Measurements from ENCODE around the gene STK32B. TPM values are rescaled to one million over a fixed set of nuclear protein-coding genes. Genes with fewer than 3 reads are reported as not detected.

STK32B gene
- total and polyA plus RNA-seq, 2 of the 8 experiments (the other 6 are each of a cell fraction or from before 2014, with no cell fraction given), result 2.3 to 2.5 TPM

DNA sequence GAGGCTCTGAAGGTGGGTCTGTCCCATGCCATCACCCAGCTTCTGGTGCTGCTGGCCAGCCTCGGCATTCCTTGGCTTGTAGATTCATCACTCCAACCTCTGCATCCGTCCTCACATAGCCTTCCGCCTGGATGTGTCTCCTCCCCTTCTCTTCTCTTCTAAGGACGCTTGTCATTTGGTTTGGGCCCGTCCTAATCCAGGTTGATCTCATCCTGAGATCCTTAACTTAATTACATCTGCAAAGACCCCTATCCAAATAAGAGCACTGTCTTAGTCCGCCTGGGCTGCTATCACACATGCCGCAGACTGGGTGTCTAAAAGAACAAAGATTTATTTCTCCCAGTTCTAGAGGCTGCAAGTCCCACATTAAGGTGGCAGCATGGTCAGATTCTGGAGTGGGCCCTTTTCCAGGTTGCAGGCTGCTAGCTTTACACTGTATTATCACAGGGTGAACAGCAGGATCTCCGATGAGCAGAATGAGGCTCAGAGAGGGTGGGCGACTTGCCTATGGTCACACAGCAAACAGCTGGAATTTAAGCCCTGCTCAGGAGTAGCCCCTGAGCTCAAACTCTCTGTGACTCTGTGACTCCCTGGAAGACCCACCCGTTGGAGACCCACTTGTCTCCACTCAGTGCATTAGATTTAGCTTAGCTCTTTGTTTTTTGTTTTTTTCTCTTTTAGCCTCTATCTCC, 113.1 kb downstream of the STK32B start:
- Histone ChIP-seq H2AK5ac (ENCODE audit: low read depth, low read length) (no peak overlapping the region), H3K4me2 (ENCODE audit: insufficient read depth in 1 of 2, low read depth in 2 of 2, low read length in 2 of 2) (no peak overlapping the region), H4K8ac (ENCODE audit: extremely low read depth, insufficient read depth, low read length) (no peak overlapping the region), H3K79me2 (ENCODE audit: control insufficient read depth in 1 of 2, insufficient read depth in 2 of 2, low read length in 2 of 2) (no peaks in the 10 kb centered on the region), H2BK5ac (ENCODE audit: low read depth, low read length) (no peak overlapping the region), H2BK120ac (replicated peaks; ENCODE audit: low read depth, low read length) (no peak overlapping the region), H4K20me1 (replicated peaks in 1 of 2; ENCODE audit: control insufficient read depth in 1 of 2, insufficient read depth in 2 of 2, low read length in 2 of 2) (no peaks in the 10 kb centered on the region), H2BK20ac (ENCODE audit: low read length) (no peak overlapping the region), H2BK12ac (ENCODE audit: low read depth, low read length) (no peak overlapping the region), H3K18ac (ENCODE audit: extremely low read depth, low read length) (no peak overlapping the region), H3K27ac (ENCODE audit: low read depth, low read length) (no peak overlapping the region), H3K23me2 (ENCODE audit: low read depth, low read length) (no peaks in the 10 kb centered on the region), H3K4me1 (replicated peaks in 1 of 4; ENCODE audit: control insufficient read depth in 3 of 4, insufficient read depth in 4 of 4, low read length in 3 of 4) (peaks cover 0 to 9% (median 6%) of the 10 kb centered on the region in 4 experiments), H3K14ac (ENCODE audit: insufficient read length) (no peak overlapping the region), H3K56ac (replicated peaks; ENCODE audit: insufficient read length, low read depth, low read length) (no peak overlapping the region), H3K9ac (replicated peaks in 1 of 4; ENCODE audit: extremely low read depth in 1 of 4, low read depth in 3 of 4, low read length in 3 of 4) (no peak overlapping the region), H3K23ac (ENCODE audit: insufficient read length) (no peak overlapping the region), H3K4me3 (ENCODE audit: extremely low read depth in 1 of 4, insufficient read depth in 2 of 4, low read depth in 3 of 4, low read length in 4 of 4) (no peak overlapping the region), H3K79me1 (ENCODE audit: low read depth, low read length) (no peaks in the 10 kb centered on the region), H4K5ac (ENCODE audit: insufficient read length, low read depth, low read length) (no peak overlapping the region), H3K9me3 (ENCODE audit: insufficient read depth in 2 of 2, low read depth in 1 of 2, low read length in 1 of 2) (no peaks in the 10 kb centered on the region), H3K27me3 (replicated peaks in 1 of 4; ENCODE audit: control insufficient read depth in 3 of 4, extremely low read depth in 1 of 4, insufficient read depth in 3 of 4, low read length in 3 of 4) (no peaks in the 10 kb centered on the region), H4K91ac (replicated peaks; ENCODE audit: insufficient read length, low read length) (no peak overlapping the region), H2AFZ (ENCODE audit: low read length) (no peak overlapping the region), H2BK15ac (ENCODE audit: low read length) (peak overlapping the region; percentile 22; the same call in 1 of the 2 replicates), H3K36me3 (ENCODE audit: control insufficient read depth in 2 of 4, insufficient read depth in 4 of 4, low read length in 3 of 4) (no peaks in the 10 kb centered on the region), H3K4ac (replicated peaks; ENCODE audit: insufficient read length, low read depth, low read length) (no peak overlapping the region)
- ChIA-PET POLR2A (ENCODE audit: partially characterized antibody) (no interaction called here), CTCF (ENCODE audit: partially characterized antibody) (interaction anchor here (1.5 kb wide), 1 partner anchor 147 kb away, joined by 3 read pairs; no protein-coding TSS in a partner anchor)
- TF ChIP-seq CTBP2 (IDR thresholded peaks at IDR 0.05; ENCODE audit: borderline replicate concordance, insufficient read depth, insufficient read length, low read length) (no peak), TAF7 (optimal IDR thresholded peaks at IDR 0.05; ENCODE audit: borderline replicate concordance, low read depth, low read length) (no peak), TEAD4 (IDR thresholded peaks at IDR 0.05; ENCODE audit: low read depth, low read length) (no peak), KDM5A (IDR thresholded peaks at IDR 0.05; ENCODE audit: low read length) (no peak), TAF1 (IDR thresholded peaks at IDR 0.05; ENCODE audit: low read depth, low read length) (no peak), KDM1A (IDR thresholded peaks at IDR 0.05; ENCODE audit: borderline replicate concordance, low read length) (peak; percentile 41; the same call in 1 of the 2 replicates)
- 83% methylated on average over 9 of the region's 10 CpGs; no CpG with 5 or more reads in 1 of the 2 experiments for WGBS, 2 experiments (ENCODE audit: extremely low coverage in 1 of 2, insufficient coverage in 1 of 2, insufficient read length in 1 of 2, insufficient replicate concordance in 2 of 2, low coverage in 1 of 2, low lambda C conversion rate in 2 of 2, missing lambda C conversion rate in 1 of 2)
- FAIRE-seq (no peak), DNase-seq (ENCODE audit: low read depth in 1 of 2, low spot score in 2 of 2) (no peak)

Measured in H1 (cell line).